Measurements from ENCODE around the gene BRAF.
"Not testable (repeated sequence)": the region's sequence is repeated elsewhere in the genome, so short reads cannot be mapped to it uniquely, and the experiment has no call there.

Gene BRAF

DNA sequence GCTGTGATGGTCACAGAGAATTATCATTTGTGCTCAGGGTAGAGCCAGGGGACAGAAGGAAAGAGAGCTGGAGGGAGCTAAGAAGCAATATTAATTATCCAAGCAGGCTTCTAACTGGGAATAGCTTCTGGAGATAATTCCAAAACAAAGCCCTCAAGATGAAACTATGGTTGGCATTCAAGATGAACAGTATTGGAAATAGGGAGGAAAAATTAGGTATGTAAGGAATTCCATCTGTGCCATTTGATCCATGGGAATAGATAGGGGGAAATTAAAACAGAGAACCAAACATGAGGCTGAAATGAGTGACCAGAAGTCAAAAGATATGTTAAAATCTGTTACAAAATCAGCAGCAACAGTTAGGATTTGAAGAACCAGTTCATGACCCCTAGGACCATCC lies 152.9 kb downstream of the BRAF start:
- no peak for DNase-seq (ENCODE audit: low spot score)

DNA sequence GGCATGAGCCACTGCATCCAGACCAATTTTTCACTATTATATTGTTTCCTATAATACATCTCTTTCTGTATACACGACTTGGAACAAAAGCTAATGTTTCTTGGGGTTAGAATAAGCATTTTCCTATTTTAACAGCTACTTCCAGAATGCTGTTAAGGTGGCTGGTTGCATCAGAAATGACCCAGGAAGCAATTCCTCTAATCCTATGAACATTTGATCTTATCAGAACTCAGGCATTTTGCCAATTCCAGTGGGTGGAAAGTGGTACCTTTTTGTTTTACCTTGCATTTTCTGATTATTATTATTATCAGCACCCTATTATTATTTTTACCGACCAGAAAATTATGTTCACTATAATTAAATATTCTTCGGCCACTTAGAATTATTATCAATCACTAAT lies 154.9 kb downstream of the BRAF start:
- no peak for DNase-seq (ENCODE audit: low spot score)

DNA sequence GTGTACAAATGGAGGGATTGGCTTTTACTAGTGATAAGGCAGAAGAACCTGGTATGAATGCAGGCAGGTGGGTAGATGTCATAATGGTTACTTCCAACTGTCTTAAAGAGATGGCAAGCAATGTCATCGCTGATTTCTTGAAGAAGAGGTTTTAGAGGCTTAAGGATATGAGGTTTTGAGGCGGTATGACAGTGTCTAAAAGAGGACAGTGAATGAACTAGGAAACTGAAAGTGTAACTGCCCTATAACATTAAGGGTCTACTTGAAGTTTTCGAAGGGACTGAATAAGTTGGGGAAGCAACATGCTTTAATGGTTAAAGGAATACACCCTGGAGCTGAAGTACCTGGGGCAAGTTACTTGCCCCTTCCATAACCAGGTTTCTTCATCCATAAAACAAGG lies 157.3 kb downstream of the BRAF start:
- DNase-seq (ENCODE audit: low spot score), result no peak

DNA sequence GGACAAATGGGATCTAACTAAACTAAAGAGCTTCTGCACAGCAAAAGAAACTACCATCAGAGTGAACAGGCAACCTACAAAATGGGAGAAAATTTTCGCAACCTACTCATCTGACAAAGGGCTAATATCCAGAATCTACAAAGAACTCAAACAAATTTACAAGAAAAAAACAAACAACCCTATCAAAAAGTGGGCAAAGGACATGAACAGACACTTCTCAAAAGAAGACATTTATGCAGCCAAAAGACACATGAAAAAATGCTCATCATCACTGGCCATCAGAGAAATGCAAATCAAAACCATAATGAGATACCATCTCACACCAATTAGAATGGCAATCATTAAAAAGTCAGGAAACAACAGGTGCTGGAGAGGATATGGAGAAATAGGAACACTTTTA lies 159.3 kb downstream of the BRAF start:
- not testable (repeated sequence) for DNase-seq (ENCODE audit: low spot score)

DNA sequence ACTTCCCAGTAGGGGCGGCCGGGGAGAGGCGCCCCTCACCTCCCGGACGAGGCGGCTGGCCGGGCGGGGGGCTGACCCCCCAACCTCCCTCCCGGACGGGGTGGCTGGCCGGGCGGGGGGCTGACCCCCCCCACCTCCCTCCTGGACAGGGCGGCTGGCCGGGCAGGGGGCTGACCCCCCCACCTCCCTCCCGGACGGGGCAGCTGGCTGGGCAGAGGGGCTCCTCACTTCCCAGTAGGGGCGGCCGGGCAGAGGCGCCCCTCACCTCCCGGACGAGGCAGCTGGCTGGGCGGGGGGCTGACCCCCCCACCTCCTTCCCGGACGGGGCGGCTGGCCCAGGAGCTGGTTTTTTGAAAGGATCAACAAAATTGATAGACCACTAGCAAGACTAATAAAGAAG lies 161.6 kb downstream of the BRAF start:
- DNase-seq (ENCODE audit: low spot score), result not testable (repeated sequence)

DNA sequence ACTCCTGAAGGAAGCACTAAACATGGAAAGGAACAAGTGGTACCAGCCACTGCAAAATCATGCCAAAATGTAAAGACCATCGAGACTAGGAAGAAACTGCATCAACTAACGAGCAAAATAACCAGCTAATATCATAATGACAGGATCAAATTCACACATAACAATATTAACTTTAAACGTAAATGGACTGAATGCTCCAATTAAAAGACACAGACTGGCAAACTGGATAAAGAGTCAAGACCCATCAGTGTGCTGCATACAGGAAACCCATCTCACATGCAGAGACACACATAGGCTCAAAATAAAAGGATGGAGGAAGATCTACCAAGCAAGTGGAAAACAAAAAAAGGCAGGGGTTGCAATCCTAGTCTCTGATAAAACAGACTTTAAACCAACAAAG lies 163.4 kb downstream of the BRAF start:
- DNase-seq (ENCODE audit: low spot score), result not testable (repeated sequence)

DNA sequence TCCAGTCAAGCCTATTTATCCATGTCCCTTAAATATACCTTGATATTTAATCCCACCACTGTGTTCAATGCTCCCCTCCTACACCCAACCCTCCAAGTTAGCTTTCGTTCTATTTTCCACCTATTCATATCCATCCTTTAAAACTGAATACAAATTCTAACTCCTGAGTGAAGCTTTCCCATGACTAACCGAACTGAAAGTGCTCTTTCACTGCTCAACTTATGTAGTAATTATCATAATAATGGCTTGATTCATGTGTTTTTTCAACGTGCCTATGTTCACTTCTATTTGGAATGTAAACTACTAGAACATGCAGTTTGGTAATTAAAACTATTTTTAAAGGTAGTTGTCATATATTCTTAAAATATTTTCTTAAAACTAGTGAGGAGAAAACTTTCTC lies 170.2 kb downstream of the BRAF start:
- no peak for DNase-seq (ENCODE audit: low spot score)

DNA sequence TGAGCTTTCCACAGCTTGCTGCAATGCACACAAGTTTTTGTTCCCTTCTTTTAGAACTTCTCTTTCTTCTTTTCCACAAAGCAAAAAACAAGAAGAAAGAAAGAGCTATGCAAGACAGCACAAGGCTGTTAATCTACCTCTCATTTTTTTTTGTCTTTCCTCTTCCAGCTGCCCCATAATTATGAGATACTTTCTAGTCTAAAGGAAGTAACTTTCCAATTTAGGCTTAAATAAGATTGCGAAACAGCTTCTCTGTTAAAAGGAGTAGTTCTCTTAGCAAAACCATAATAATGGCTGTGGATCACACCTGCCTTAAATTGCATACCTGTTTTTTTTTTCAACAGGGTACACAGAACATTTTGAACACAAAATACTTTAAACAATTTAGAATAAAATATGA lies 172.2 kb downstream of the BRAF start:
- DNase-seq (ENCODE audit: low spot score), result no peak

DNA sequence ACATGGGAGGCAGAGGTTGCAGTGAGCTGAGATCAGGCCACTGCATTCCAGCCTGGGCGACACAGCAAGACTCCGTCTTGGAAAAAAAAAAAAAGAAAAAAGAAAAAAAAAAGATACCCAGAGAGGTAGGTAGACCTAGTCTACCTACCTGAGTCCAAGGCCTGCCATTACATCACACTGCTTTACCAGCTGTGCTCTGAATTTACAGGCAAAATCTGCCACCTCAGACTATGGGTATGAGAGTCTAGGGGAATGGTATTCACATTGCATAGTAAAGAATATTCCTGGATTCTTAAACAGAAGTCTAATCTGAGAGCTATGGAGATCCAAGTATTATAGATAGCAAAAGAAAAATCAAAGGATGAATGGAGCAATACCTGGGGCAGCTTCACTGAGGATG lies 178.0 kb downstream of the BRAF start:
- no peak for DNase-seq (ENCODE audit: low spot score)

DNA sequence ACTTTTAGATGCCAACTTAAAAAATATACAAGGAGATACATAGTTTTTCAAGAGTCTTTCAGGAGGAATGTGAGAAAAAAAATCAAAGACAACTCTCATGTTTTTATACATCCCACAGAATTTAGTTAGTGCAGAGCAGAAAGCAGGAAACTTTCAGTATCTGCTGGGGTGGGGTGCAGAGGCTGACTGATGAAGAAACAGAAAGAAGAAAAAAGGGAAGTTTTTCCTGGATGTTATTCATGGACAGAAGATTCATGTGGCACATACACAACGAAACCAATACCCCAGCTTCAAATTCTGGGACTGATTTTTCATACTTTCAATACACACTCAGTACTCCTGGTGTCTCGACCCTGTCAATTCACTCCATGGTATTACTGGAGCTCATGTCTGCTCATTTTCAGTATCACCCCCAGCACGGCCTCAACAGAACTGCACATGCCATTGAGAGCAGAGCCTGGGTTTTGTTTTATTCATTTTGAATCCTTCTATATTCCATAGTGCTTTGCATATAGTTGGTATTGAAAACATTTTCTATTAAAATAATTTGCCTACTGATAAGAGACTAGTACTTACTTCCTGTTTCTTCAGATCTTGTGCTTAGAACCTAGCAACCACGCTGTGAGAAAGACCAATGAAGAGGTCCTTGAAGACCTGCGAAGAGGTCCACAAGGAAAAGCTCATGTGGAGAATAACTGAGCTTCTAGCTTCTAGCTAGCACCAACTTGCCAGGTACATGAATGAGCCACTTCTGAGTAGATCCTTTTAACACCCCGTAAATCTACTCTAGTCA lies 179.3 kb downstream of the BRAF start:
- no peak for DNase-seq (ENCODE audit: low spot score)

DNA sequence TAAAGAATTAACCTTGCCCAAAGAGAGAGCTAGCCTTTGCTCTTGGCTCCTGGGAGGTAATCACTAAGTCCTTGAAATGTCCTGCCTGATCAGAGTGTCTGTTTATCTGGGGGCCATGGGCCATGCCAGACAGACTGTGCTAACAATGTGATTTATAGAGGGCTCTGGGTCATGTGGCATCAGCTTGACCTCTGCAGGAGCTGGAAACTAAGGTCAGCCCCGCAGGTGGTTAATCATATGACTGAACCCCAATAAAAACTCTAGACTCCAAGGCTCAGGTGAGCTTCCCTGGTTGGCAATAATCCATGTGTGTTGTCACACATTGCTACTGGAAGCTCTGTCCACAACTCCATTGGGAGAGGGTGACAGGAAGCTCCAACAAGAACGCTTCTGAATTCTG lies 180.7 kb downstream of the BRAF start:
- DNase-seq (ENCODE audit: low spot score), result no peak

DNA sequence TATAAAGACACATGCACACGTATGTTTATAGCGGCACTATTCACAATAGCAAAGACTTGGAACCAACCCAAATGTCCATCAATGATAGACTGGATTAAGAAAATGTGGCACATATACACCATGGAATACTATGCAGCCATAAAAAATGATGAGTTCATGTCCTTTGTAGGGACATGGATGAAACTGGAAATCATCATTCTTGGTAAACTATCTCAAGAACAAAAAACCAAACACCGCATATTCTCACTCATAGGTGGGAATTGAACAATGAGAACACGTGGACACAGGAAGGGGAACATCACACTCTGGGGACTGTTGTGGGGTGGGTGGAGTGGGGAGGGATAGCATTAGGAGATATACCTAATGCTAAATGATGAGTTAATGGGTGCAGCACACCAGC lies 181.5 kb downstream of the BRAF start:
- not testable (repeated sequence) for DNase-seq (ENCODE audit: low spot score)

DNA sequence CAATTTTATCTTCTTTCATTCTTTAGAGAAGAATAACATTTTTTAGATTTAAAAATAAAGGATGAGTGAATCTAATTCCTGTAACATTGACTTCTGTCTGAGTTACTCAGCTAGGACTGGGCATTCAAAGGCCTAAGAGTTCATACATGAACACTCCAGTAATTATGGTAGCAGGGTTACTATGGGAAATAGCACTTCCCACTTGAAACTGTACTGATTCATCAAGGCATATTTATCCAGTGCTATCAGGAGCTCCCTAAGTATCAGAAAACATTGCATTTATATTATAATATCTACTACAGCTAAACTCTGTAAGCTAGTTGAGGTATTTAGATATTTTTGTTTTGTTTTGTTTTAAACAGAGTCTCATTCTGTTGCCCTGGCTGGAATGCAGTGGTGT lies 186.4 kb downstream of the BRAF start:
- DNase-seq (ENCODE audit: low spot score), result no peak

DNA sequence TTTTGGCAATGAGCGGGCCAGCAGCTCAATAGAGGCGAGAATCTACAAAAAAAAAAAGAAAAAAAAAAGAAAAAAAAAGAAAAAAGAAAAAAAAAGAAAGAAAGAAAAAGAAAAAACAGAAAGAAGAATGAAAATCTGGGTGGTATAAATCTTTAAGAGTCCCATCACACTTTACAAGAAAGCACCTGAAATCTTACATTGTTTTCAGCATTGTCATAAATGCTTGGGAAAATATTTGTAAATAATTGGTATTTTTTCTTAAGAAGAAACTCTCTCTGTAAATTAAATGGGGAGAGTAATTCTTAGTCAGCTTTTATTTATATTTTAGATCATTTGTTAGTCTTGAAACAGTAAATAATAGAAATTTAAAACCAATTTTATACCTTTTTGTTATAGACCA lies 190.0 kb downstream of the BRAF start:
- no peak for DNase-seq (ENCODE audit: low spot score)

DNA sequence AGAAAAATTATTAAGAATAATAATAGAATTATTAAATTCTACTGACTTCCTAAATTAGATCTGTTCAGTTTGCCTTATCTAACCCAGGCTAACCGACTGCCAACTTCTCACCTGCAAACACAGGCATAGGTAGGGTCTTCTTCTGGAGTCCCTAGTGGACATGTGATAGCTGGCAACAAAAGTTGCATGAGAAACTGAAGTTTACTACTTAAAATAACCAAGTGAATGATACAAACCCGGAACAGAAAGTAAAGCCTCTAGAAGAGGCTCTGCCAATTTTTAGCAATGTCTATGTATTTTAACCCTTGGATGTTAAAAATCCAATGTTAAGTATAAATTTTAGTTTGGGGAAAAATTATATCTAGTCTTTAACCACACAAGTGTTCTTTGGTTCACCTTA lies 190.6 kb downstream of the BRAF start:
- no peak for DNase-seq (ENCODE audit: low spot score)

DNA sequence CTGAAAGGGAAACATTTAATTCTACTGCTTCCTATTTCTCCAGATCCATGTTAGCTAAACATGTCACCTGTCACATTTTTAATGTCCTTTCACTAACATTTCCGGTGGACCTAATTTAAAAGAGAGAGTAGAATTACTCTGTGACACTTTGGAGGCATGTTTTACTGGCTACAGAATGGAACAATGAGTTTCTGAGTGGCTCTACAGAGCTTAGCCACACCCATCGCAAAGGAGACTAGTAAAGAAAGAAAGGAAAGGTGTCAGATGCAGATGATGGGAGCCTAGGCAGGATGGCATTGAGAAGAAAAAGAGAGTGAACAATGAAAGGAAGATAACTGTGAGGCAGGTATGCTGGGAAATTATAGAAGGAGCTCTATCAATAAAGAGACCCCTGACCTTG lies 192.3 kb downstream of the BRAF start:
- DNase-seq (ENCODE audit: low spot score), result no peak

DNA sequence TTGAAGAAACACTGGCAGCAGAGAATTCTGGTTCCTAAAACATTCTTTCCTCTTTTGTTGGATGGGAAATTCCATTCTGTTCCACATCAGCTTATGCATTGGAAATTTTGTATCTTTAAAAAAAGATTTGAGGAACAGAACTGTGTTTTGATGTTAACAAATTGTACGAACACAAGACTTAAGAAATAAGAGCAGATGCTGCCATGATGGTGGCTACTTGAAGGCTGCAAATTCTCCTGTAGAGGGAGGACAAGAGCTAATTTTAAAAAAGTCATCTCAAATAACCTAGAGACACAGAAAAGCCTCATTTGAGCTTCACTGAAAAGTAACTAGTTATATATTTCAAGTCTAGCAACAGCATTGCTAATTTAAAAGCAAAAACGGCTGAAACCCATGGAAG lies 198.4 kb downstream of the BRAF start:
- DNase-seq (ENCODE audit: low spot score), result no peak

DNA sequence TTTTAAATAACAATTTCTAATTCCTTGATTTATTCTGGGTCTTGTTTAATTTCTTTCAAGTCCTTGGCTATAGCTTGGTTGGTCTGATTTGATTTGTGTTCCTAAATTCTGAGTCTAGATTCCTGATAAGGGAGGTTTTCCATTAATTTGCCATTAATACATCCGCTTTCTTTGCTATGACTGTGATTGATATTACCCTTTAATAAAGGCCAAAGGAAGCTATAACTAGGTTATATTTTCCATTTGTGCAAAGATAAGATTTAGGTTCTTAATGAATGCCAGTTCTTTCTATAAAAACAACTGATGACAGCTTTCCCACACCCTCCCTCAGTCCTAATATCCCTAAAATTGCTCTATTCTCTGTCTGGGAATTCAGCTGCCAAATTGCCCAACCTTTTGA lies 200.0 kb downstream of the BRAF start:
- no peak for DNase-seq (ENCODE audit: low spot score)

DNA sequence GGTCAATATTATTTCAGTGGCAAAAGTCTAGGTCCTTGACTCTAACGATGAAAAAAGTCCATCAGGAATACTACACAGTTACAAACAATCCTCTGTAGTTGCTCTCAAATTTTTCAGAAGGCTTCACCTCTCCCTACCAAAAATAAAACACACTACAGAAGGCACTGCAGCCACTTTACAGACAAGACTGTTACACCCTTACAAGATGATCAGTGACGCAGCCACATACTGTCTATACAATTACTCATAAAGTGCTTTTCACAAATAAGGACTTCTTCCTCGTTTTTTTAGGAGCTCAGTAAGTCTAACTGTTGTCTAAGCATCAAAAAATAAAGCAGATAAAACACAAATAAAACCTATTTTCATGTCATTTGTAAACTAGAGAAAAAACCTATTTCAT lies 201.2 kb downstream of the BRAF start:
- no peak for DNase-seq (ENCODE audit: low spot score)

DNA sequence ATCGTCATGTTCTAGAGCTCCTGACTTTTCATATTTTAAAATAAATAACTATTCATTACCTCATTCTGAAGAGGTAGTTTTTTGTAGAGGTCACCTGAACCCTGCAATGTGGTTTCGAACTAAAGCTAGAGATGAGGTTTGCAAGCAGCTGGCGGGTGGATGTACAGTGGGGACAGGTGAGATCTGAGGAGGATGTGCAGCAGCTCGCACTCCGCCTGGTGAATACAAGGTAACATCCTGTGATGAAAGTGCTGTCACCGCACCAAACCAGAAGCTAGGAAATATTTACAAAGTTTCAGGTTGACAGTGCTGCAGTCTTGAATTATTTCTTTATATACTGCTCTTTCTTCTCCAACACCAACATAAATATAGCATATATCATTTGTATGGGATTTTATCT lies 201.7 kb downstream of the BRAF start:
- DNase-seq (ENCODE audit: low spot score), result peak; percentile 24

DNA sequence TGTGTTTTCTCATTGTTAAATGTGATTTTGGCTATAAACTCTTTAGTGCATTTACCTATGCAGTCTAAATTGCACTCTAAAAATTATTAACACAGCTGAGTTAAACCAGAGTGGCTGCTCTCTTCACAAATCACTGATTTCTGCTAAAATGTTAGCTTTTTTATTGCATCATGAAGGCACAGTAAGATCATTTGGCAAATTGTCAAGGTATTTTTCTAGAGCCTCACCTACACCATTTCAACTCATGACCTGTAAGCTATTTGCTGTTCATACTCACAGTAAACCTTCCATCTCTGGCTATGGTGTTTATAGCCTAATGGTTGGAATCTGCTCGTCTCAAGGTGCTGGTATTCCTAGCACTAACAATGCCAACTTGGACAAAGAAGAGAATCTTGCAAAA lies 202.5 kb downstream of the BRAF start:
- DNase-seq (ENCODE audit: low spot score), result no peak

DNA sequence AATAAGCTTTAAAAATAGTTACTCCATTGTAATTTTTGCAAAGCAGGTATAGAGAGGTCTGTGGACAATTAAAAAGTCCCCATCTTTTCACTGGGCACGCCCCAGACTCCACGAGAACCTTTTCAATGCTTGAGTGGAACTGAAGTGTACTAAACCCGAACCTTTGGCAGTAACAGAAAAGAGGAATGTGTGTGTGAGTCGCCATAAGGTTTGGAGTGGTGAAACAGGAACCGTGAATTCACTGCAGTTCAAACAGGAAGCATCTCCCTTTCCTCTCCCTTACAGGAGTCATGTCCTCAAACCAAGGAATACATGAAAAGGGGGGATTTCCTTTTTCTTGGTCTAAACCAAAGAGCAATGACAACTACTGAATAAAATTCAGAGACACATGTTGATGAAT lies 205.0 kb downstream of the BRAF start:
- DNase-seq (ENCODE audit: low spot score), result no peak

DNA sequence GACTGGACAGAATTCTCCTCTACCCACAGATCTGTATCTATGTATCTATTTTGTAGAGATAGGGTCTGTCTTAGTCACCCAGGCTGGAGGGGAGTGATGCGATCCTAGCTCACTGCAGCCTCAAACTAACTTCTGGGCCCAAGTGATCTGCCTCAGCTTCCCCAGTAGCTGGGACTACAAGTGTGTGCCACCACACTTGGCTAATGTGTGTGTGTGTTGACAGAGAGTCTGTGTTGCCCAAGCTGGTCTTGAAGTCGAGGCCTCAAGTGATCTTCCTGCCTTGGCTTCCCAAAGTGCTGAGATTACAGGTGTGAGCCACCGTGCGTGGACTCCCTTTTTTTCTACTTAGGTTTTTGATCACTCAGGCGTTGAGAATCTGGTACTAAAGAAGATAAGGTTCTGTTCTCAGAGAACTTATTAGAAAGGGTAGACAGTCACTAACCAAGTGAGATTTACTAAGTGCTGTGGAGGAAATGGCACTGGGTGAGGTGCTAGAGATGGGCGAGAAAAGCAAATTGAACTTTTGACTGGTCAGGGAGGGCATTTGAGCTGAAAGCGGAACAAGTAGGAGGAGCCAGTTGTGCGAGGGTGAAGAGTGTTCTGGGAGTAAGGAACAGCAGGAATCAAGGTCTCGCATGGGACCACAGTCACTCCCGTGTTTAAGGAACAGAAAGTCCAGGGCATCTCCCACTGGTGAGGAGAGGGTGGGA lies 210.2 kb downstream of the BRAF start:
- no peak for DNase-seq (ENCODE audit: low spot score)

DNA sequence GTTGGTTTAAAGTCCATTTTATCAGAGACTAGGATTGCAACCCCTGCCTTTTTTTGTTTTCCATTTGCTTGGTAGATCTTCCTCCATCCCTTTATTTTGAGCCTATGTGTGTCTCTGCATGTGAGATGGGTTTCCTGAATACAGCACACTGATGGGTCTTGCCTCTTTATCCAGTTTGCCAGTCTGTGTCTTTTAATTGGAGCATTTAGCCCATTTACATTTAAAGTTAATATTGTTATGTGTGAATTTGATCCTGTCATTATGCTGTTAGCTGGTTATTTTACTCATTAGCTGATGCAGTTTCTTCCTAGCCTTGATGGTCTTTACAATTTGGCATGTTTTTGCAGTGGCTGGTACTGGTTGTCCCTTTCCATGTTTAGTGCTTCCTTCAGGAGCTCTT lies 212.3 kb downstream of the BRAF start:
- not testable (repeated sequence) for DNase-seq (ENCODE audit: low spot score)
